Esophagus muscularis mucosa (tissue), 4 donors: ENCODE measurements around the gene TREM2. TPM values are rescaled to one million over a fixed set of nuclear protein-coding genes. Genes with fewer than 3 reads are reported as not detected.
"Not testable (repeated sequence)": the region's sequence is repeated elsewhere in the genome, so short reads cannot be mapped to it uniquely, and the experiment has no call there.

Experiments
- DNase-seq: peaks from one replicate; pipeline ENCODE4 v3.0.0-alpha.2; 2017; ENCODE audit errors: extremely low spot score
- H3K27ac ChIP-seq, 4 donors: fragments of 200-600 bp; sonication (generic); replicated peaks in 1 of 4; 1 replicate in 3 of 4; 2 replicates in 1 of 4; pipeline ENCODE4 v1.5.1; 2016 to 2019; ENCODE audit warnings: mild to moderate bottlenecking in 1 of 4
- H3K27me3 ChIP-seq, 4 donors: fragments of 200-600 bp; sonication (generic); one replicate each; pipeline versions ENCODE4 v1.5.1 to v1.6.0; 2016 to 2019
- H3K36me3 ChIP-seq, 4 donors: fragments of 200-600 bp; sonication (generic); one replicate each; pipeline ENCODE4 v1.5.1; 2016 to 2019
- H3K4me1 ChIP-seq, 4 donors: fragments of 200-600 bp; sonication (generic); one replicate each; pipeline ENCODE4 v1.5.1; 2016 to 2019
- H3K4me3 ChIP-seq, 4 donors: fragments of 200-600 bp; sonication (generic); 1 replicate in 2 of 4; 2 replicates in 2 of 4; pipeline ENCODE4 v1.5.1; 2016 to 2019; ENCODE audit warnings: mild to moderate bottlenecking in 4 of 4, moderate library complexity in 1 of 4
- H3K9me3 ChIP-seq, 4 donors: fragments of 200-600 bp; sonication (generic); 1 replicate in 3 of 4; 2 replicates in 1 of 4; pipeline ENCODE4 v1.5.1; 2016 to 2019
- EP300 ChIP-seq: sonication (generic); formaldehyde crosslinking; IDR thresholded peaks from one replicate; pipeline ENCODE4 v1.6.1; 2017; ENCODE audit warnings: antibody characterized with exemption
- POLR2A ChIP-seq: fragments of 450-650 bp; IDR thresholded peaks from one replicate; pipeline ENCODE4 v1.6.1; 2017; ENCODE audit warnings: antibody characterized with exemption, moderate library complexity, mild to moderate bottlenecking, low read depth
- POLR2AphosphoS5 ChIP-seq, 2 donors: sonication (generic); formaldehyde crosslinking; IDR thresholded peaks; one replicate each; pipeline ENCODE4 v1.6.1; 2017; ENCODE audit warnings: antibody characterized with exemption in 2 of 2
- WGBS: methylation state at CpG from one replicate; pipeline ENCODE4 v1.1.5; 2018; 5-methylcytosine and 5-hydroxymethylcytosine counted together
- intact Hi-C: fragments of 100-400 bp; cut with DNase I; formaldehyde crosslinking; loops from one replicate; pipeline ENCODE4 v1.15.1; 2023
- total RNA-seq, 4 donors: library from RNA; depleted of rRNA; stranded (reverse); fragments of >200 nt; gene quantifications; one replicate each; pipeline versions ENCODE4 v1.1.0 to v1.2.1, GENCODE V29; 2016
- TF ChIP-seq, protein P1 (sequence below), 3 experiments: fragments of 200-600 bp in 2 of 3; fragments of 450-650 bp in 1 of 3; sonication (generic) in 2 of 3; IDR thresholded peaks; one replicate each; pipeline ENCODE4 v1.5.1; 2017 to 2019; ENCODE audit warnings: antibody characterized with exemption in 3 of 3, mild to moderate bottlenecking in 2 of 3, moderate library complexity in 1 of 3

Gene TREM2
- total RNA-seq, 4 donors from 2014 or later, result 1.6 to 1.8 (median 1.6) TPM

- Histone ChIP-seq H3K4me1 (no peaks in the 10 kb centered on the region), H3K27ac (no peak overlapping the region), H3K36me3 (peaks cover 0 to 15% (median 2%) of the 10 kb centered on the region in 4 donors), H3K4me3 (no peak overlapping the region), H3K9me3 (no peaks in the 10 kb centered on the region), H3K27me3 (no peaks in the 10 kb centered on the region)
- no peak for DNase-seq
- WGBS, result 100% methylated on average over 3 of the region's 3 CpGs
- TF ChIP-seq EP300 (no peak), POLR2A (no peak), POLR2AphosphoS5 (IDR thresholded peaks at IDR 0.05) (no peak)
- TF ChIP-seq, protein P1, sequence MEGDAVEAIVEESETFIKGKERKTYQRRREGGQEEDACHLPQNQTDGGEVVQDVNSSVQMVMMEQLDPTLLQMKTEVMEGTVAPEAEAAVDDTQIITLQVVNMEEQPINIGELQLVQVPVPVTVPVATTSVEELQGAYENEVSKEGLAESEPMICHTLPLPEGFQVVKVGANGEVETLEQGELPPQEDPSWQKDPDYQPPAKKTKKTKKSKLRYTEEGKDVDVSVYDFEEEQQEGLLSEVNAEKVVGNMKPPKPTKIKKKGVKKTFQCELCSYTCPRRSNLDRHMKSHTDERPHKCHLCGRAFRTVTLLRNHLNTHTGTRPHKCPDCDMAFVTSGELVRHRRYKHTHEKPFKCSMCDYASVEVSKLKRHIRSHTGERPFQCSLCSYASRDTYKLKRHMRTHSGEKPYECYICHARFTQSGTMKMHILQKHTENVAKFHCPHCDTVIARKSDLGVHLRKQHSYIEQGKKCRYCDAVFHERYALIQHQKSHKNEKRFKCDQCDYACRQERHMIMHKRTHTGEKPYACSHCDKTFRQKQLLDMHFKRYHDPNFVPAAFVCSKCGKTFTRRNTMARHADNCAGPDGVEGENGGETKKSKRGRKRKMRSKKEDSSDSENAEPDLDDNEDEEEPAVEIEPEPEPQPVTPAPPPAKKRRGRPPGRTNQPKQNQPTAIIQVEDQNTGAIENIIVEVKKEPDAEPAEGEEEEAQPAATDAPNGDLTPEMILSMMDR (IDR thresholded peaks at IDR 0.05), result no peak
- intact Hi-C loops, result no loop called here
Observed at GRCh38 chr6:41125282-41125681, 37.6 kb downstream of the TREM2 start.

DNA sequence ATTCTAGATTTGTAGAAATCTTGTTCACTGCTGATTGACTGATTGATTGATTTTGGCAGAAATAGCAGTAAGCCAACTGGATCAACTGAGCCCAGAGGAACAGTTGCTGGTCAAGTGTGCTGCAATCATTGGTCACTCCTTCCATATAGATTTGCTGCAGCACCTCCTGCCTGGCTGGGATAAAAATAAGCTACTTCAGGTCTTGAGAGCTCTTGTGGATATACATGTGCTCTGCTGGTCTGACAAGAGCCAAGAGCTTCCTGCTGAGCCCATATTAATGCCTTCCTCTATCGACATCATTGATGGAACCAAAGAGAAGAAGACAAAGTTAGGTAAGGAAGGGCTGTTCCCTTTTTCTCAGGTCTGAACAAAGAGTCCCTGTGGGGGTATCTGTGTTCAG, 40.0 kb downstream of the TREM2 start:
- intact Hi-C loops, result no loop called here
- WGBS, result 100% methylated on average over 1 of the region's 1 CpG
- H3K27ac ChIP-seq, result no peak overlapping the region
- no peaks in the 10 kb centered on the region for H3K27me3 ChIP-seq
- H3K36me3 ChIP-seq, result peaks cover 0 to 21% (median 2%) of the 10 kb centered on the region in 4 donors
- DNase-seq, result no peak
- TF ChIP-seq, protein P1 (IDR thresholded peaks at IDR 0.05), result no peak
- TF ChIP-seq POLR2A, result no peak
- H3K4me3 ChIP-seq, result no peak overlapping the region
- H3K9me3 ChIP-seq, result no peaks in the 10 kb centered on the region
- H3K4me1 ChIP-seq, result no peaks in the 10 kb centered on the region

- Histone ChIP-seq H3K27ac (no peak overlapping the region), H3K9me3 (no peaks in the 10 kb centered on the region), H3K4me1 (no peaks in the 10 kb centered on the region), H3K36me3 (peaks cover 0 to 21% (median 2%) of the 10 kb centered on the region in 4 donors), H3K27me3 (no peaks in the 10 kb centered on the region), H3K4me3 (no peak overlapping the region)
- intact Hi-C loops, result no loop called here
- no peak for DNase-seq
- TF ChIP-seq POLR2A (no peak), POLR2AphosphoS5 (IDR thresholded peaks at IDR 0.05) (no peak), EP300 (no peak)
- TF ChIP-seq, protein P1 (IDR thresholded peaks at IDR 0.05), result no peak
- WGBS, result 100% methylated on average over 1 of the region's 1 CpG
Observed at GRCh38 chr6:41122373-41122772, 40.5 kb downstream of the TREM2 start.

GRCh38 chr6:41120058-41120457, 42.9 kb downstream of the TREM2 start:
- no peaks in the 10 kb centered on the region for H3K27me3 ChIP-seq
- no peaks in the 10 kb centered on the region for H3K9me3 ChIP-seq
- no peaks in the 10 kb centered on the region for H3K4me1 ChIP-seq
- no peak for DNase-seq
- intact Hi-C loops, result no loop called here
- WGBS, result 95% methylated on average over 1 of the region's 1 CpG
- no peak overlapping the region for H3K27ac ChIP-seq
- no peak for TF ChIP-seq POLR2AphosphoS5 (IDR thresholded peaks at IDR 0.05)
- TF ChIP-seq POLR2A, result no peak
- TF ChIP-seq EP300, result no peak
- TF ChIP-seq, protein P1 (IDR thresholded peaks at IDR 0.05), result no peak
- H3K36me3 ChIP-seq, result peaks cover 0 to 24% (median 2%) of the 10 kb centered on the region in 4 donors
- no peak overlapping the region for H3K4me3 ChIP-seq

DNA sequence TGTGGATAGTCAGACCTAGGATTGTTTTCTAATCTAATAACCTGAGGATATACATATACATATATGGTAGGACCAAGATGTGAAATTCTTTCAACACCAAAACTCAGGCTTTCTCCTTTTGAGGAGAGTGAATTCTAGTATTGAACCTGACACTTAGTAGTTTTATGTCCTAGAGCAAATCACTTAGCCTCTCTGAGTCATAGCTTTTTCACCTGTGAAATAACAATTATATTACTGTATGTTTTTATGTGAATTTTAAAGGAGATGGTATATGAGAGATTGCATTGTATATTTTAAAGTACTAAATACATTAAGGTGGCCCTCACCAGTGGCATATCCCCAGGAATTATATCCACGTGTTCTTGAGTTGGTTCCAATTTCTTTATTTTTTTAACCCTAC, 43.4 kb downstream of the TREM2 start:
- intact Hi-C loops, result no loop called here
- H3K27ac ChIP-seq, result no peak overlapping the region
- peaks cover 0 to 24% (median 1%) of the 10 kb centered on the region in 4 donors for H3K36me3 ChIP-seq
- no peaks in the 10 kb centered on the region for H3K4me1 ChIP-seq
- no peak for DNase-seq
- WGBS, result 70% methylated on average over 1 of the region's 1 CpG
- H3K4me3 ChIP-seq, result no peak overlapping the region
- H3K27me3 ChIP-seq, result no peaks in the 10 kb centered on the region
- H3K9me3 ChIP-seq, result no peaks in the 10 kb centered on the region
- TF ChIP-seq POLR2AphosphoS5 (IDR thresholded peaks at IDR 0.05) (no peak), EP300 (no peak), POLR2A (no peak)

- H3K9me3 ChIP-seq, H3K27ac ChIP-seq, DNase-seq, H3K27me3 ChIP-seq, intact Hi-C loops, H3K4me3 ChIP-seq, H3K4me1 ChIP-seq: not testable (repeated sequence)
- H3K36me3 ChIP-seq, result peaks cover 0 to 13% (median 0%) of the 10 kb centered on the region in 4 donors
- 100% methylated on average over 2 of the region's 2 CpGs for WGBS
Observed at GRCh38 chr6:41115027-41115426, 47.9 kb downstream of the TREM2 start.
